UCSD-AML1 (cell line): Measurements from ENCODE around the gene SOX6.

Source experiments
- DNase-seq: peaks from one replicate; lab custom pipeline; 2025; ENCODE audit not compliant: unreplicated experiment; lab: John Stamatoyannopoulos, UW

SOX6 gene

DNA sequence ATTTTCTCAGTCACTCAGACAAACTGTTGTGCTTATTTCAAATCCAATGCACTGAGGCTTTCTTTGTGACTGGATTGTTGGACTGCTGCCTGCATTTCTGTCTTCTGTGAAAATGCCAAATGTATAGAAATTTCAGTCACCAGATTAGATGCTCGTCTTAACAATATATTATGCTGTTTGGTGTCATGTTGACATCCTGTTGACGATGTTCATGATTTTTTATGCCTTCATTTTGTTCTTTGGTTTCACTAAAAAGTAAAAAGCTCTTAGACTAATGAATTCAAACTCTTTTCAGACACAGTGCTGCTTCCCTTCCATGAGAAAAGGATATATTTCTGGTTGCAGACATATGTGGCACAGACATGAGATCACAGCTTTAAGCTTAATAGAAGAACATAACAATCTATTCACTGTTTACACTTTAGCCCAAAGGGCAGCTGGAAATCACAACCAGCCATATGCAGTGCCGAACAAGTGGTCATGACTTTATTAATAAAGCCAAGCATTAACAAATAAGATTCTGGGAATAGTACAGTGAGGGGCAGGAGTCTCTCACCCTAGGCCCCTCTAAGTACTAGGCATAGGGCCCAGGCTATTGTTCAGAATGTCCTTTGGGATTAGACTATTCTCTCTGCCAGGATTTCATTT lies 9.4 kb upstream of the SOX6 start:
- DNase-seq, result no peak

DNA sequence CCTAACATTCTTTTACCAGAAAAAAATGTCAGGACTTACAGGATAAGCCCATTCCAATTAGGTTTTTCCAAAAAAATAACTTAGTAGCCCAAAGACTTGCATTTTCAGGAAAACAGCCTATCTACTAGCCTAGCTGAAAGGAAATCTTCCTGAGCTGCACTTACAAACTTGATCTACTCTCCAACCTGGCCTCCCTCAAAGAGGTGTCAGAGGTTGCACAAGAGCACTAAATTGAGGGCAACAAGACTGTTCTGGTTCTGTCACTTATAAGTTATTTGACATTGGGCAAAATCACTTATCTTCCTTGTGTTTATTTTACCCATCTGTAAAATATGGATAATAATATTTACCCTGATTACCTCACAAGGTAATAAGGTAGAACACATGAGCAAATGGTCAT lies 7.9 kb upstream of the SOX6 start:
- no peak for DNase-seq

DNA sequence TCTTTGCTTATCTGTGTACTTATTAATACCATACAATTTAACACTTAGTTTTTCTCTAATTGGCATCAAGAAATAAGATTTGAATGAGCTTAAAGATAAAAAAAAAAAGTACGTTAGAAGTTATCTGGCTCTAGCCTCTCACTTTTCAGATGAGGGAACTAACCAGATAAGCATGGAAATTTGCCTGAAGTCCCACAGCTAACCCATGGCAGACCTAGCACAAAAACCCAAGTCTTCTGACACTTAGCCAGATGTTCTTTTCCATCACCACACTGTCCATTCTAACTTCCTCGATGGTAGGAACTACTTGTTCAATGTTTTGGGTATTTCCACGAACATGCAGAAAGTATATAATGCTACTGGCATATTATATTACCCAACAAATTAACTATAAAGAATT lies 7.4 kb upstream of the SOX6 start:
- DNase-seq, result no peak

DNA sequence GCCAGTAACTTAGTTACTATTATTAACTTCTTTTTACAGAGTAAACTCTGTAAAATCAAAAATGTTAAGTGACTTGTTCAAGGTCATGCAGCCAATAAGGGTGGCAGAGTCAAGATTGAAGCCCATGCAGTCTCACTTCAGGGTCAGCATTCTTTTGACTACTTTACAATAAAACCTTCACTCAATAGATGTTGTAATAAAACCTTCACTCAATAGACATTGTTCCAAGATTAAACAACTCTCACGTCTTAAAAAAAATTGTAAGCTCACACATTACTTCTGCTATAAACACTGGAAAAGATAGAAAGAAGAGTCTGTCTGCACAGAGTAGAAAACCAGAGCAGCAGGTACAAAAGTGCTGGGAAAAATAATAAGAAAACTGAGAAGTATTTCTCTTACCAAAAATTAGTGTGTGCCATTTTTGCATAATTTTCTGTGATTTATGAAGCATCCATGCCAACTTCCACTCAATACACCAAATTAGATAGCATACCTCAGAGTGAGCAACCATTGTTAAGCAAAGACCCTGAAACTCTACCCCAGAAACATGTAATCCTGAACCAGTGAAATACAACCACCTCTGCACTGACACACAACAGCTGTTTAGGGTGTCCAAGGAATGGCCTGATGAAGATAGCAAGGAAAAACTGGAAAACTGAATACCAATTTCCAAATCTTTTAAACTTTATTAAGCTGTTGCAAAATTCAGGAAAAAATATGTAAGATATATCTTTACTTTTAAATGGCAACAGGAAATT lies 4.9 kb upstream of the SOX6 start:
- no peak for DNase-seq

DNA sequence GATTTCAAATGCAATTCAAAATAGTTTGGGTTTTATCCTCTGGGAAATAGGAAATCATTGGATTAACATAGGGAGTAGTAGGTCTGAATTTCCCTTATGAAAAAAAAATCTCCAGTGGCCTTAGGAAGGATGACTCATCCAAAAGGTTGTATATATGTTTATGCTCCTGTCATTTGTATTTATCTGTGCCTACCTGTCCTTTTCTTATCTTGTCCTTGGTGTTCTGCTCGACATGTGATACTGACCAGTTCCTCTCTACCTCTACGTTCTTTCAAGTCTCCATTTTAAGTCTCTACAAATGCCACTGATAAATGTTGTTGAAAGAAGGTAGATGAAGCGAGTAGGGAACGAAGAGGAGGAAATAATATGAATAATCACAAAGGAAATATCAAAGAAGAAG lies 3.0 kb upstream of the SOX6 start:
- DNase-seq, result no peak

DNA sequence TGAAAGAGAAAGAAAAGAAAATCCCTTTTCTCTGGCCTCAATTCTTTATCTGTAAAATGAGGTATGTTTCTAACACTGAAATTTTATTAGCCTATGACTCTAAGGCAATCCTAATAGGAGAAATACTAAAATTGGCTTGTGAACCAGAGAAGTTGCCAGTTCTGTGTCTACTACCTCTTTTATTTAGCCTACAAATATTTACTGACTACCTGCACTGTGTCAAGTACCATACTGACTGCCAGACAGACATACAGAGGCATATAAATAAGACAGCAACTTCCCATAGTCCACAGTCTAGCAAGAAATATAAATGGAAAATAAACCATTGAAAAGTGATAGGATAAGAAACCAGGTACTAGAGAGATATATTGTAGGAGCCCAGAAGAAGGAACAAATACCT lies 2.4 kb upstream of the SOX6 start:
- no peak for DNase-seq

DNA sequence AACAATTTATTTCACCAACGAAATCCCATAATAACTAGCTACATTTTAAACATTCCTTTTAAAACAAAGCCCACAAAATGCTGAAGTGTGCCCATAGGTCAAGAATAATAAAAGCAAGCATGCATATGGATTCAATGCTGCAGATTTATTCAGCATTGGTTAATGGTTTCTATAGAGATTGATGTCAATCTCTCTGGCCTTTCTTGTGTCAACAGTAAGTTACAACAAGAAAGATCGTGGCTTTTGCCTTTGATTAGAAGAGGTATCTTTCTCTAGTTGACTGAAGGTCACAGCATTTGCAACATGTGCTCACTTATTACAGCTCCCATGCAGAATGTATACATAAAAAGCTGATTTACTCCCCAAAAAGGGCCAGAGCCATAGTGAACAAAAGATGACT lies 1.4 kb upstream of the SOX6 start:
- DNase-seq, result no peak

DNA sequence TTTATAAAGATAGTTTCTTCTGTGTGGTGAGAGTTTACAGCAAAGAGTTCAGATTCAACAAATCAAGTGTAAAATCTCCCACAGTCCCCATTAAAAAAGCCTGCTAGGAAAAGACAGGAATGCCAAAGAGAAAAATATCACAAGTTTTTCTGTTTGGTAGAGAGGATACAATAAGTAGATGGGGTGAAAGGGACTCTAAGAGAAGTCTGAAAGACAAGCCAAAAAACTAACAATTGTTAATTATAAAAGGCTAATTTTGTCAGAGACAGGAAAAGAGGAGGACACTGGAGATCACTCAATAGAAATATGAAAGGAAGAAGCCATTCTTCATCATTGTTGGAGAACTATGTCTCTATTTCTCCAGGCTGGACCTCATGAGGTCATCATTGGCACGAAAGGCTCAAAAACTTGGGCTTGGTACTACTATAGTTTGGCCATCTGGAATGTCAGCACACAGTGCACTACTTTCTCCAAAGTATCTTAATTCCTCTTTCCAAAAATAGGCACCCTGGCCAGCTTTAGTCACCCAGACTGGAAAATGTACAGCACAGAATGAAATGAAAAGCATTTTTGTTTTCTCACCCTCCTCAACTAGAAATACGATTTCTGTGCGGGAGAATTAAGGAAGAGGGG lies 531 bp upstream of the SOX6 start:
- DNase-seq, result no peak

DNA sequence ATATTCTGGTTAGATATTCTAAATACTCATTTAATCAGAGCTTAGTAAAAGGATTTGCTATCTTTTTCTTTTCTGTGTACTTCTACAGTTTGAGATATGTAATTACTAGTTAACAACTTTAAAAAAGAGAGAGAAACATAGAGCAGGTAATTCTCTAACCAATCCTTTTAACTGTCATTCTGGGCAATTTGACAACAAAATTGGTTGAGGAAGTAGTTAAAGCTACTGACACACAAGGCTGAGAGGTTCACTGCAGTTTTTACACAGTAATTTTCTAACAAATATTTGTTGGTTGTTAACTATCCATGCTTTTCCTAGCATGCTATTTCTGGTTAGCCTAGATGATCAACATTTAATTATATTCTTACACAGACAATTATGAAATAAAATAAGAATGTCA lies 3.6 kb downstream of the SOX6 start:
- DNase-seq, result no peak

DNA sequence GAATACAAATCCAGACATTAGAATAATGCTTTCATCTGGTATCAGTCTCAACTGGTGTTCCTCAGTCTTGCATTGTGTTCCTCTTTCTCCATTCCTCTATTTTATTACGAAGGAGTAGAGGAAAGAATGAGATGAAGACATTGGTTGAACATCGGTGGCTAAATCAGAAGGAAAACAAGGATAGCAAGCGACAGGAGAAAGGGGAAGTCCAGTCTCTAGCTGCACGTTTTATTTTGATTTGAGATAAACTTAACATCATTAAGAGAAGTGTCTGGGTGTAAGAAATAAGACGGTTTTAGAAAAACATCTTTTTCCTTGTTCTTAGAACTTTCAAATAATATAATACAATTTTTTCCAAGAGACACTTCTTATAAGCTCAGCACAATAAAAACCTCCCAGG lies 6.2 kb downstream of the SOX6 start:
- DNase-seq, result no peak

DNA sequence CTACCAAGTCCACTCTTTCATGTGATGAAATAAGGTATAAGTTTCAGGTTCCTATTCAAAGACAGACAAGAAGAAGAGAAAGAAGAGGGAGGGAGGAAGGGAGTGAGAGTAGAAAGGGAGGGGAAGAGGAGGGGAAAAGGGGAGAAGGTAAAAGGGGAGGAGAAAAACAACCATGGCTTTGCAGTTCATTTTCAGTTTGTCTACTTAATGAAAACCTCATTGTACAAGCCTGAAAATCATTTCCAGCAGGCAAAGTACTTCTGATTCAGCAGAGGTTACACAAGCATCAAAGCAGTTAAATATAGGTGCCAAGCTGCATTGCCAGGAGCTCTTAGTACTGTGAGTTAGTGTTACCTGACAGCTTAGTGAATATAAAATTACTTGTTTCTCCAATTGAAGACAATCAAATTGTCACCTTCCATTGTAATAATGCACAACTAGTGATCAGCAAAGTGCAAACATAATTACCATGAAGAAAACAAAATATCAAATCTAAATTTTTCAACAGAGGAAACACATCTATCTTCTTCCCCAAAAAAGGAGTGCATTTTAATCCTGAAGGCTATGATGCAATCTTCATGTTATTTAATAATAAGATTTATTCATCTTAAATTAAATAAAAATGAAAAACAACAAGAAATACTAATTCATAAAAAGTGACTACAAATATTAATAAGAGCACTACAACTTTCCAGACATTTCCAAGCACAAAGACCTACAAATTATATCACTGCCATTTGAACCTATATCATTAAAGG lies 8.2 kb downstream of the SOX6 start:
- no peak for DNase-seq

DNA sequence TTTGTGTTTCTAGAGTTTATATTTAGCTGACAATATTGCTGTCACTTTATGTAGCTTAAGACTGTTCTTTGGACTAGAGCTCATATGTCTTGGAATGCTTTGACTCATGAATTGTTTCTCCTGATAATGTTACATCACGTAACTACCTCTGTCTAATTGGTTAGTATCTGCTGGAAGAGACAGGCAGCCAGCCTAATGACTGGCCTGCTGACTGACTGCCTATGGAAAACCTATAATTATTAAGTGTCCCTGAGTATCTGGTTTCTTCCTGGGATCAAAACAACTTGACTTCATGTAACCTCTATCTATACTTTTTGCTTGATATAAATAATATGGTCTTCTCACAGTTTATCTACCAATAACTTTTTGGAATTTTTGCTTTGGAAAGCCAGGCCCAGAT lies 9.4 kb downstream of the SOX6 start:
- no peak for DNase-seq

DNA sequence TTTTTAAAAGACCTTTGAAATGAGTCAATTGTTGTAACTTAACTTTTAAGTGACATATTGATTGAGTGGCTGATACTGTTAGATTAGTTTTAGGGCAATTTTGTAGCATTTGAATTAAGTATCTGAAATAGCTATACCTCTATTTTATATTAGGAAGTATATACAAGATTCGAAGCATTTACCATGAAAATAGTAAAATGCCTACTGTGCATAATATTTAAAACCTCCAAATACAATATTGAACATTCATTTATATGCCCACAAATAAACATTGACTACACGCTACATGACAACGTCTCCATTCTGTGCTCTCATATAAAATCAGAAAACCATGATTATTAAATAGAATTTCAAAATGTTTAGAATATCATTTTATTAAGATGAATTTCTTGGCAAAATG lies 14.5 kb downstream of the SOX6 start:
- DNase-seq, result no peak

DNA sequence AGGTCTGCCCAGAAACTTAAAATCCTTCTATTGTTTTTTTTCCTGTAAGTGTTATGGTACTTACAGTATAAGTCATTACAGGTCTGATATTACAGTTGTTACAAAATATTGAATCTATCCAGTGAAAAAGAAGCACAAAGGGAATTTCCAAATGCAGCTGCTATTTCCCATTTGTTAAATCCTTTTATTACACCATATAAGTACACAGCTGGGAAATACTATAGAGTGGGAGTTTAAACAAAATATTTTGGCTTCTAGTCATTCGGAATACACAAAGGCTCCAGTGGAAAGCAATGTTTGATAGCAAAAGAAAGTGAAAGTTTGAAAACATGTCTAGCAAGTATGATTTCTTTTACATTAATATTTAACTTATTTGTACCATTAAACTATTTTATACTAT lies 18.0 kb downstream of the SOX6 start:
- DNase-seq, result no peak

DNA sequence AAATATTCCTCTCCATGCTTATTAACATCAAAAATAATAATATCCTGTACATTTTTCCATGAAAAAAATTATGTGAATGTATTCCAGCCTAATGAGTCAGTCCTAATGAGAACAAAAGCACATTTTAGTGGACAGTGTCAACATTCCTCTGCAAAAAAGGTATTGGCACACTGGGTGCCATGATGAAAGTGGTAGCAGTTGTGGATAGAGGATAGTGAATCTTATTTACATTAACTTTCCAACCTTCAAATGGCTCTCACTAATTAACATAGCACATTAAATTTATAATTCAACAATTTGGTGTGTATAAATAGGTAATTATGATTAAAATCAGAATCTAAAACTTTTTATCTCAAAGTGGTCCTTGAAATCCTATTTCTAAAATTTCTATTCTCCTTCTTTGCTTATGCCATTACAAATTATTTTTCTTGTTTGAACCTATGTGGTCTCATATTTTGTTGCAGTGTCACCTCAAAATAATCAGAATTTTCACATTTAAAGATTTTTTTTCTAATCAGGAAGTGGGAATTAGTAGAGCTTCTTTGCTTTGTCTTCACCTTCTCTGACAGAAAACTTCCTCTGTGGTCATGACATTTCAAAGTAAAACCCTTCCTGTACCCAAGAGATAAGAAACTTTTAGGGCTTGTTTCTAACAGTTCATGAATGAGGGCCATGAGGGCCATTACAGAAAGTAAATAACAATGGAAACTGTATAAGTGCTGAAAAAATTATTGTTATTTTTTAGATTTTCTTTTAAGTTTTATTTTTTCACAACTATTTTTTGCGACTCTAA lies 18.7 kb downstream of the SOX6 start:
- no peak for DNase-seq

DNA sequence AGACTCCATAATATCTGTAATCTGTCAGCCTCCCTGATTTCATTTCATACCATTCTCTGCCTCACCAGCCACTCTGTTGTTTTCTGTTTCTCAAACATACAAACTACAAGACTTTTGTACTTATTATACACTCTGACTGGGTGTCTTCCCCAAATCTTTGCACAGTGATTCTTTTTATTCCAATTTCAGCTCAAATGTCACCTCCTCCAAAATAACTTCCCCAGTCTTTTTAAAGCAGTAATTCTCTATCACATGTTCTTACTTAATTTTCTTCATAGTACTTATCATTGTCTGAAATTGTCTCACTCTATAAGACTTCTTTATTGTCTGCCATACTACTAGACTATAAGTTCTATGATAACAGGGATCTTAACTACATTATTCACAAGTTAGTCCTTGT lies 19.6 kb downstream of the SOX6 start:
- DNase-seq, result no peak

DNA sequence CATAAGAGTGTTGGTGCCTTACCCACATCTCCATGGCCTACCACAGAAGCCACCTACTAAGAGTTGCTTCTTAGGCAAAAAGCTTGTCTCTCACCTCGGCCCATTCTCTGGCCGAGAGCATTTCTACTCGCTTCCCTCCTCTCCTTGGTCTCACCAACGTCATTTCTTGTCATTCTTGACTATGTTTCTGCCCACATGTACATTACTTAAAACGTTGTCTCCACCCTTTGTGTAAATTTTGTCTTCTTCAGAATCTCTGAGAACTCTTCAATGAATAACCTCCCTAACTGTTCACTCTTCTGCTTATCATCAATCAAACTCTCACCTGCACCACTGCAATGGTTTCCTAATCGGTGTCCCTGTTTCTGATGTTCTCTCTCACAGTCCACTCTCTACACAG lies 20.1 kb downstream of the SOX6 start:
- no peak for DNase-seq

DNA sequence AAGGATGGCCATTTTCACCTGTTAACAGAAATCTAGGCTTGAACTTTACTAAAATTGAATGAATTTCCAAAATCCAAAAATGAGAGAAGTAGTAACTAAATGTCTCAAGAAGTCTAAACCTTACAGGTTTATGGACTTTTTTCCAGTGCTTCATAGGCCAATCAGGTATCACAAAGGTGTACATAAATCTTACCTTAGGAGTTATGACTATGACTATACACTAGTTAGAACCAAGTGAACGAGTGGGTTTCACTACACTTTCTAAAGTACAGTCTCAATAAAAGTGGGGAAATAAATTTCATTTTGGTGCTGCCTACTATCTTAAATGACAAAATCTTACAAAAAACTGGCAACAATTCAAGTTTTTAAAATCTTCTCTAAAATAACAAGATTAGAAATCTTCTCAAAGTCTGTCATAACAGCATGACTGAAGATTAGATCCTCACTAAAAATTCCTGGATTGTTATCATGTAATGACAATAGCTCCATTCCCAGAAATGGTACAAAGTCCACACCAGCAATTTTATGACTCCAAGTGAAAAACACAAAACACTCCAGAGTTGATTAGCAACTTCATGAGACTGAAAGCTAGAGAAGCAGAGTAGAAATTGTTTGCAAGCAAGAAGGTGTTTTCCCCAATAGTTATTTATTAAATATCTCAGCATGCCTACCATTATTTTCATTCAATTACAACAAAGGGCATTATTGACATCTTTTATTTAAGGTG lies 20.9 kb downstream of the SOX6 start:
- DNase-seq, result no peak

DNA sequence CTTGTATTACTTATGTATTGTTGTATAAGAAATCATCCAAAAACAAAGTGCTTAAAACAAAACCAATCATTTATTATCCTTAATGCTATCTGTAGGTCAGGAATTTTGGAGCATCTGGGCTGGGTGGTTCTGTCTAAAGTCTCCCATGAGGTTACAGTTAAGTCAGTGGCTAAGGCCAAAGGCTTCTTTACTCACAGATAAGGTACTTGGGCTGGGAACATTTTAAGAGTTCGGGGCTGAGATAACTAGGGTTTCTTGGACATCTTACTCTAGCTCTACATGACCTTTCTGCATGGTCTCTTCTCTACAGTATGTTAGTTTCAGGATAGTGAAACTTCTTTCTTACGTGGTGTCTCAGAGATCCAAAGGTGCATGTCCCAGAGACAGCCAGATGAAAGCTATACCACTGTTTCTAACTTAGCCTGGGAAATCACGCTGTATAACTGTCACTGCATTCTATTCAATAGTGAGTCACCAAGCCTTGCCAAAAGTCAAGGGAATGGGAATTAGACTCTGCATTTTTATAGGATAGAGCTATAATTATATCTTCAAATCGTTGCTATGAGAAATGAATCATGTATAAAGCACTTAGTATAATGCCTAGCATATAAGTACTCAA lies 29.6 kb downstream of the SOX6 start:
- DNase-seq, result no peak

DNA sequence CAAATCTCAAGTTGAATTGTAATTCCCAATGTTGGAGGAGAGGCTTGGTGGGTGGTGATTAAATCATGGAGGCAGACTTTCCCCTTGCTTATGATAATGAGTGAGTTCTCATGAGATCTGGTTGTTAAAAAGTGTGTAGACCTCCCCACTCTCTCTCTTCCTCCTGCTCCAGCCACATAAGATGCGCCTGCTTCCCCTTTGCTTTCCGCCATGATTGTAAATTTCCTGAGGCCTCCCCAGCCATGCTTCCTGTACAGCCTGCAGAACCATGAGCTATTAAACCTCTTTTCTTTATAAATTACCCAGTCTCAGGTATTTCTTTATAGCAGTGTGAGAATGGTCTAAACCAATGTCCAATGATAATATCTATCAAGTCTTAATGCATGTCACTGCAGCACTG lies 34.2 kb downstream of the SOX6 start:
- peak; percentile 4 for DNase-seq
